GM12874 (cell line): ENCODE measurements around the gene IL36RN.

Source experiments
- CTCF ChIP-seq: IDR thresholded peaks from 2 replicates; pipeline ENCODE4 v1.5.1; 2011; ENCODE audit warnings: low read depth, mild to moderate bottlenecking, control low read depth, low read length, moderate library complexity; ENCODE audit not compliant: insufficient read depth

Gene IL36RN

GRCh38 chr2:113092864-113093612, 34.0 kb downstream of the IL36RN start:
- TF ChIP-seq CTCF: no peak

GRCh38 chr2:113093613-113093977, 34.6 kb downstream of the IL36RN start:
- TF ChIP-seq CTCF: no peak

GRCh38 chr2:113098041-113098440, 39.0 kb downstream of the IL36RN start:
- TF ChIP-seq CTCF: no peak

- TF ChIP-seq CTCF: no peak
These were observed 39.5 kb downstream of the IL36RN start for GRCh38 chr2:113098532-113098931.

GRCh38 chr2:113102133-113102532, 43.1 kb downstream of the IL36RN start:
- no peak for TF ChIP-seq CTCF

- no peak for TF ChIP-seq CTCF
These were observed 44.3 kb downstream of the IL36RN start for GRCh38 chr2:113103277-113103676.

- no peak for TF ChIP-seq CTCF
These were observed 45.1 kb downstream of the IL36RN start for GRCh38 chr2:113104054-113104611.
